ENCODE data around the gene HAUS6.
"Not testable (repeated sequence)": the region's sequence is repeated elsewhere in the genome, so short reads cannot be mapped to it uniquely, and the experiment has no call there.

Gene HAUS6, protein sequence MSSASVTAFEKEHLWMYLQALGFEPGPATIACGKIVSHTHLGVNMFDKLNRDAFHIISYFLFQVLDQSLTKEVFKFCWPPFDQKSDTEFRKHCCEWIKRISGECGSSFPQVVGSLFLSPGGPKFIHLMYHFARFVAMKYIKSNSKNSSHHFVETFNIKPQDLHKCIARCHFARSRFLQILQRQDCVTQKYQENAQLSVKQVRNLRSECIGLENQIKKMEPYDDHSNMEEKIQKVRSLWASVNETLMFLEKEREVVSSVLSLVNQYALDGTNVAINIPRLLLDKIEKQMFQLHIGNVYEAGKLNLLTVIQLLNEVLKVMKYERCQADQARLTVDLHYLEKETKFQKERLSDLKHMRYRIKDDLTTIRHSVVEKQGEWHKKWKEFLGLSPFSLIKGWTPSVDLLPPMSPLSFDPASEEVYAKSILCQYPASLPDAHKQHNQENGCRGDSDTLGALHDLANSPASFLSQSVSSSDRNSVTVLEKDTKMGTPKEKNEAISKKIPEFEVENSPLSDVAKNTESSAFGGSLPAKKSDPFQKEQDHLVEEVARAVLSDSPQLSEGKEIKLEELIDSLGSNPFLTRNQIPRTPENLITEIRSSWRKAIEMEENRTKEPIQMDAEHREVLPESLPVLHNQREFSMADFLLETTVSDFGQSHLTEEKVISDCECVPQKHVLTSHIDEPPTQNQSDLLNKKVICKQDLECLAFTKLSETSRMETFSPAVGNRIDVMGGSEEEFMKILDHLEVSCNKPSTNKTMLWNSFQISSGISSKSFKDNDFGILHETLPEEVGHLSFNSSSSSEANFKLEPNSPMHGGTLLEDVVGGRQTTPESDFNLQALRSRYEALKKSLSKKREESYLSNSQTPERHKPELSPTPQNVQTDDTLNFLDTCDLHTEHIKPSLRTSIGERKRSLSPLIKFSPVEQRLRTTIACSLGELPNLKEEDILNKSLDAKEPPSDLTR

GRCh38 chr9:19102631-19103345, at the start of gene HAUS6:
HAUS6 (minus strand) TSS chr9:19102904; CDS start chr9:19102651, 253 bp downstream.
- TF ChIP-seq CTCF (IDR thresholded peaks at IDR 0.05; ENCODE audit: low read depth, low read length) = peak; percentile 32
- TF ChIP-seq POLR2A (IDR thresholded peaks at IDR 0.05; ENCODE audit: extremely low read depth, insufficient read length) = peak; percentile 97
- TF ChIP-seq MYC (IDR thresholded peaks at IDR 0.05; ENCODE audit: low read depth, low read length) = peak; percentile 89
- TF ChIP-seq, protein P1, sequence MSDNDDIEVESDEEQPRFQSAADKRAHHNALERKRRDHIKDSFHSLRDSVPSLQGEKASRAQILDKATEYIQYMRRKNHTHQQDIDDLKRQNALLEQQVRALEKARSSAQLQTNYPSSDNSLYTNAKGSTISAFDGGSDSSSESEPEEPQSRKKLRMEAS (IDR thresholded peaks at IDR 0.05; ENCODE audit: low read depth, low read length) = peak; percentile 83; the same call in 1 of the 2 replicates
- peak within 1 kb of the TSS; percentile 95 for H3K4me3 ChIP-seq (ENCODE audit: low read depth, low read length)
- peak; percentile 100 for DNase-seq (ENCODE audit: low read depth)

GRCh38 chr9:19152160-19152498, 49.4 kb upstream of the HAUS6 start:
- not testable (repeated sequence) for DNase-seq (ENCODE audit: low read depth); H3K4me3 ChIP-seq (ENCODE audit: low read depth, low read length)

DNA sequence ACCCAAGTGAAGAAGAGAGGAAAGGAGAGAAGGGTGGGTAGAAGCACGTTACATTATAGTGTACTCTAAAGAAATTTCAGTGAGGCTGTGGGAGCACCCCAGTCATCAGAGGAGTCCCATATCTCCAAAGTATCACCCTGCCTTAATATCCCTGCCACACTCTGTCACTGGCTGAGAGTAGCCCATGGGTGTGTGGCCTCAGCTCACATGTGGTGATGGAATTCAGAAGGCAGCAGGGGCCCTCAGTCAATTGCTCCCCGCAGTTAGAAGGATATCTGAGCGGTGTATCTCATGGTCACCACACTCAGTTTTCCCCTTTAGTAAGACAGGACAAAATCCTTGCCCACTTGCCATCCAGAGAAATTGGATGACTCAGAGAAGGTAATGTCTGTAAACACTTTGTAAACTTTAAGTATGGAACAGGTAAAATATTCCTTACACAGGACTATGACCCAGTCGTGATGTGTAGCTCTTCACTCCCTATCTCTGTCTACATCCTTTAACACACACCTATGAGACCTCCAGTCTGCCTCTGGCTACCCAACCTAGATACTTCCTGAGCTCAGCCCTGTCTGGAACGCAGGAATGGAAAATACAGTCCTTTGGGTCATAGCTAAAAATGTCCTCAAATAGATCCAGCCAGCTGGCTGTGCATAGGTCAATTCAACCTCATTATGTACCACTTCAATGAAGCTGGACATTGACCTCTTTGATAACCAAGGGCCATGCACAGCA, 48.9 kb upstream of the HAUS6 start:
- DNase-seq (ENCODE audit: low read depth) = no peak
- no peak overlapping the region for H3K4me3 ChIP-seq (ENCODE audit: low read depth, low read length)
- TF ChIP-seq, protein P1 (IDR thresholded peaks at IDR 0.05; ENCODE audit: low read depth, low read length) = no peak
- TF ChIP-seq POLR2A (IDR thresholded peaks at IDR 0.05; ENCODE audit: extremely low read depth, insufficient read length) = no peak
- TF ChIP-seq MYC (IDR thresholded peaks at IDR 0.05; ENCODE audit: low read depth, low read length) = no peak
- TF ChIP-seq CTCF (IDR thresholded peaks at IDR 0.05; ENCODE audit: low read depth, low read length) = no peak

GRCh38 chr9:19149230-19149629, 46.5 kb upstream of the HAUS6 start:
- no peak overlapping the region for H3K4me3 ChIP-seq (ENCODE audit: low read depth, low read length)
- no peak for TF ChIP-seq POLR2A (IDR thresholded peaks at IDR 0.05; ENCODE audit: extremely low read depth, insufficient read length)
- TF ChIP-seq, protein P1 (IDR thresholded peaks at IDR 0.05; ENCODE audit: low read depth, low read length) = no peak
- TF ChIP-seq CTCF (IDR thresholded peaks at IDR 0.05; ENCODE audit: low read depth, low read length) = no peak
- TF ChIP-seq MYC (IDR thresholded peaks at IDR 0.05; ENCODE audit: low read depth, low read length) = no peak
- no peak for DNase-seq (ENCODE audit: low read depth)

GRCh38 chr9:19148187-19148586, 45.5 kb upstream of the HAUS6 start:
- no peak for DNase-seq (ENCODE audit: low read depth)
- no peak for TF ChIP-seq CTCF (IDR thresholded peaks at IDR 0.05; ENCODE audit: low read depth, low read length)
- TF ChIP-seq, protein P1 (IDR thresholded peaks at IDR 0.05; ENCODE audit: low read depth, low read length) = no peak
- TF ChIP-seq POLR2A (IDR thresholded peaks at IDR 0.05; ENCODE audit: extremely low read depth, insufficient read length) = no peak
- TF ChIP-seq MYC (IDR thresholded peaks at IDR 0.05; ENCODE audit: low read depth, low read length) = no peak
- no peak overlapping the region for H3K4me3 ChIP-seq (ENCODE audit: low read depth, low read length)
